Activated CD8-positive, alpha-beta memory T cell treated with anti-CD3 and anti-CD28 coated beads, Interleukin-2, amount 50 U/mL, for 4 hours (primary cell): ENCODE data around the gene CYP2J2.
"Not testable (repeated sequence)": the region's sequence is repeated elsewhere in the genome, so short reads cannot be mapped to it uniquely, and the experiment has no call there.

Source experiments
- DNase-seq: peaks from one replicate; pipeline ENCODE4 v3.0.0-alpha.2; 2020

The CYP2J2 gene

DNA sequence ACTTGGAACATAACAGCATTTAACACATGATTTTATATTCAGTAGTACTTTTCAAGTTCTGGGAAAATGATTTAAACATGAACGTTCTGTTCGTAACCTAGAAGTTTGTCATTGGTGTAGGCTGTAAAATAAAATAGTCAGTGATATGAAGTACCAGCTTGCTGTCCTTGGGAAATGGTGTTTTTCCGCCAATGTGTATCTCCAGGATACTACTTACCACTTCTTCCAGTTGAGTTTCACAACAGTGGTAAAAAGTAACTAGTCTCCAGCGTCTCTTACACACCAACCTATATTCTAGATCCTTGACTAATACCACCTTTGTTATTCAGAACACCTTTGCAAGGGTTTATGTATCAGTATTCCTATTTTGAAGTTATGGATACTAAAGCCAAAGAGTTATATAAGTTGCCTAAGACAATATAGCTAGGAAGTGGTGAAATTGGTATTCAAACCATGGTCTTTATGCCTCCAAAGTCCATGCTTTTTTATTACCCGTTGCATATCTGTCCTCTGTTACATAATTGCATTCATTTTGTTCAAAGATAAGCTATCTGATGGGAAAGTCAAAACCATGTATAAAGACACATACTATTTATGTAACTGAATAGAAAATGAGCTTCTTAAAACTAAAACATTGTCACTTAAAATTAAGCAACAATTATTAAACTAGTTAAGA is 68.8 kb downstream of the CYP2J2 start:
- no peak for DNase-seq

DNA sequence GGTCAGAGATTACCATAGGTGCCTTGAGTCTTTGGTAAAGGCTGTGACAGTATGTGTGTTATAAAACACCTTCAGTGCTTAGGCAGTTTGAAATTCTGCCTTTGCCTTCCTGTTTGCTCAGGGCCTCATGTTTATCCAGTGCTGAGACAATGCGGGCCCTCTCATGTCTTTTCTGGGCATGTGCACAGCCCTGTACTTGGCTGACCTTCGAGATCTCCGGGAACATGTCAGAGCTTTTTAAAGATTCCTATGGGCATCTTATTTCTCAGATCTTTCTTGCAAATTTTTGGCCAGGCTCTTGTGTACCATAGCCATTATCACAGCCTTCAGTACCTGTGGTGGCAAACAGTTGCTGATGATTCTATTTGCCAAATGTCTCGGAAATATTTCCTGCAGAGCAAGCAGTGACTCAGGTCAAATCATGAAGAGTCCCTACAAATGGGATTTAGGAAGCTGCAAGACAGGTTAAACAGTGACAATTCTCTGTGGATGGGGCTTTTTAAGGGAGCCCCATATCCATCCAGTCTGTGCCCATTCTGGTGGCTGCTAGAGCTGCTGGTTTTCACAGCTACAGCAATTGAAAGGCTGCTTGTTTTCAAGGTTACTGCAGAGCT is 69.7 kb downstream of the CYP2J2 start:
- no peak for DNase-seq

DNA sequence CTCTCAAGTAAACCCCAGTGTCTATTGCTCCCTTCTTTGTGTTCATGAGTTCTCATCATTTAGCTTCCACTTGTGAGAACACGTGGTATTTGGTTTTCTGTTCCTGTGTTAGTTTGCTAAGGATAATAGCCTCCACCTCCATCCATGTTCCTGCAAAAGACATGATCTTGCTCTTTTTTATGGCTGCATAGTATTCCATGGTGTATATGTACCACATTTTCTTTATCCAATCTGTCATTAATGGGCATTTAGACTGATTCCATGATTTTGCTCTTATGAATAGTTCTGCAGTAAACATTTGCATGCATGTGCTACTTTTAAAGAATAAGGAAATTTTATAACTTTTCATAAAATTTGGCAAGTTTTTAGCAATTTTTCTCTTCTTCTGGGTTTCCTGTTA is 71.3 kb downstream of the CYP2J2 start:
- not testable (repeated sequence) for DNase-seq

DNA sequence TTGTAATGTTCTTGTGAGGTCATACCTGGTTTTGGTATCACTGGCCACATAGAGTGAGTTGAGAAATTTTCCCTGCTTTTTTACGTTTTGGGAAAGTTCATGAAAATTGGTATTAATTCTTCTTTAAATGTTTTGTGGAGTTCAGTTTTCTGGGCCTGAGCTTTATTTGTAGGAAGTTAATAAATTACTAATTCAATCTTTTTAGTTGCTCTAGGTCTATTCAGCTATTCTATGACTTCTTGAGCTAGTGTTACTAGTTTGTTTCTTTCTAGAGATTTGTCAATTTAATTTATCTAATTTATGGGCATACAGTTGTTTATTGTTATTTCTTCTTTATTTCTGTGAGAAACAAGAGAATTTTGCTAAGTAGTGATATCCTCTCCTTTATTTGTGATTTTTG is 74.5 kb downstream of the CYP2J2 start:
- no peak for DNase-seq

DNA sequence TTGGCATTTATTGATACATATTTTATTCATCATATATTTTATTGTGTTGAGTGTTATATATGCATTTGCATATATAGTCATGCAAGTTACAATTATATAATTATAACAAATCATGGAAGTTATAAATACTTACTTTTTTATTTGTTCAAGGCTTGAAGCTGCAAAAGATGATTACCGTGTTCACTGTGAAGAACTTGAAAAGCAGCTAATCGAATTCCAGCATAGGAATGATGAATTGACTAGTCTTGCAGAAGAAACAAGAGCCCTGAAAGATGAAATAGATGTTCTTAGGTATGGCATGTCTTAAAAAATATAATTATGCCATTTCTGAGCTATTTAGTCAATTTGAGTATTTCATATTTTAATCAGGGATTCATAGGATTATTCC is 79.7 kb downstream of the CYP2J2 start:
- no peak for DNase-seq

DNA sequence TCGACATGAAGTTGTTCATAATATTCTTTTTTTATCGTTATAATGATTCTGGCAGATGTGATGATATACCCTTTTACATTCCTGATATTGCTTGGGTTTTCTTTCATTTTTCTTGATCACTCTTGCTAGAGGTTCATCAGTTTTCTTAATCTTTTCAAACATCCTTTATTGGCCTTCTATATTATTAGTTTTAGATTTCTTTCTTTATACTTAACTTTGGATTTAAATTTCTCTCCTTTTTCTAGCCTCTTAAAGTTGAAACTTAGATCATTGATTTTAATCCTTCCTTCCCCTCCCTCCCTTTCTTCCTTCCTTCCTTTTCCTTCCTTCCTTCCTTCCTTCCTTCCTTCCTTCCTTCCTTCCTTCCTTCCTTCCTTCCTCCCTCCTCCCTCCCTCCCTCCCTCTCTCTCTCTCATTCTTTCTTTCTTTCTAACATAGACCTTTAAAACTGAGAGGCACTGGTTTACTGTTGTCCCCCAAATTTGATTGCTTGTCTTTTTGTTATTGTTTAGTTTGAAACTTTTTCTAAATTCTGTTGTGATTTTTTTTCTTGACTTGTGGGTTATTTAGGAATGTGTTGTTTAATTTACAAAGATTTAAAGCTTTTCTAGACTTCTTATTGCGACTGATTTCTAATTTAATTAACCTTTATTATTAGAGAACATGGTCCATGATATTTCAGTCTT is 80.2 kb downstream of the CYP2J2 start:
- no peak for DNase-seq

DNA sequence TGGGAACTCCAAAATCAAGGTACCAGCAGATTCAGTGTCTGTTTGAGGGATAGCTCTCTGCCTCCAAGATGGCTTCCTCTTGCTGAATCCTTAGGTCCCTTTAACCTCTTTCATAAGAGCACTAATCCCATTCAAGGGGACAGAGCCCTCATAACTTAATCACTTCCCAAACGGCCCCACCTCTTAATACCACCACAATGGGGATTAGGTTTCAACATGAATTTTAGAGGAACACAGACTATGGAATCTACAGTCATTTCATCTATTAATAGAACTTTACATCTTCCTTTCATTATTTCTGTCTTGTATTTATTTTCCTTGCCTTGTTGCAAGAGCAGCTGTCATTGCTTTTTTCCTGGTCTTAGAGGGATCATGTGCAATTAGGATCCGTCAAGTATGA is 81.5 kb downstream of the CYP2J2 start:
- DNase-seq, result no peak
